Caco-2 (cell line): ENCODE measurements around the gene CACNA2D2. TPM values are rescaled to one million over a fixed set of nuclear protein-coding genes. Genes with fewer than 3 reads are reported as not detected.

Experiments used
- BruUV-seq: library from RNA; stranded (reverse); fragments of 400-500 nt; replicated peaks from 2 replicates; lab custom pipeline; 2021; lab: Mats Ljungman, UMichigan
- CTCF ChIA-PET: fragments of 300-600 bp; sonication (Branson Sonifier 250); formaldehyde crosslinking; loops from one replicate; lab custom pipeline; 2022; ENCODE audit warnings: antibody characterized with exemption; lab: Charles Lee
- POLR2A ChIA-PET: fragments of 300-600 bp; sonication (Branson Sonifier 250); formaldehyde crosslinking; loops from one replicate; lab custom pipeline; 2022; ENCODE audit warnings: antibody characterized with exemption; lab: Charles Lee
- DNase-seq, 2 experiments: peaks; one replicate each; pipeline versions ENCODE4 v3.0.0 to v3.0.0-alpha.2; 2020 to 2022
- H3K27me3 ChIP-seq: replicated peaks from 2 replicates; pipeline ENCODE4 v1.6.0; 2011; ENCODE audit warnings: low read length; ENCODE audit not compliant: control insufficient read depth, insufficient read depth
- H3K36me3 ChIP-seq: 2 replicates; pipeline ENCODE4 v1.5.1; 2011; ENCODE audit warnings: low read length; ENCODE audit not compliant: control insufficient read depth, insufficient read depth
- H3K4me1 ChIP-seq: fragments of 250-450 bp; sonication (Bioruptor Pico); 2 replicates; pipeline ENCODE4 v1.5.1; 2020; ENCODE audit warnings: mild to moderate bottlenecking
- H3K4me3 ChIP-seq: 2 replicates; pipeline ENCODE4 v1.5.1; 2011; ENCODE audit warnings: low read depth, mild to moderate bottlenecking, control low read depth, low read length
- H3K9me3 ChIP-seq: fragments of 250-450 bp; sonication (Bioruptor Pico); 2 replicates; pipeline ENCODE4 v1.5.1; 2020; ENCODE audit warnings: mild to moderate bottlenecking, moderate library complexity
- H3K27ac Mint-ChIP-seq: one replicate; pipeline ENCODE4 v1.8.0; 2022; ENCODE audit warnings: mixed read lengths; ENCODE audit not compliant: unreplicated experiment
- H3K27me3 Mint-ChIP-seq: one replicate; pipeline ENCODE4 v1.8.0; 2022; ENCODE audit warnings: mixed read lengths; ENCODE audit not compliant: insufficient read depth, unreplicated experiment
- H3K36me3 Mint-ChIP-seq: one replicate; pipeline ENCODE4 v1.8.0; 2022; ENCODE audit warnings: mild to moderate bottlenecking, mixed read lengths; ENCODE audit not compliant: insufficient read depth, unreplicated experiment
- H3K4me1 Mint-ChIP-seq: one replicate; pipeline ENCODE4 v1.8.0; 2022; ENCODE audit warnings: low read depth, mixed read lengths; ENCODE audit not compliant: unreplicated experiment
- H3K4me3 Mint-ChIP-seq: one replicate; pipeline ENCODE4 v1.8.0; 2022; ENCODE audit warnings: mild to moderate bottlenecking, moderate library complexity, mixed read lengths; ENCODE audit not compliant: unreplicated experiment
- H3K9me3 Mint-ChIP-seq: one replicate; pipeline ENCODE4 v1.8.0; 2022; ENCODE audit warnings: mixed read lengths; ENCODE audit not compliant: unreplicated experiment
- intact Hi-C: fragments of 100-400 bp; cut with micrococcal nuclease; formaldehyde crosslinking; loops from one replicate; pipeline ENCODE4 v1.10.0; 2022; ENCODE audit not compliant: unreplicated experiment
- total RNA-seq: library from RNA; stranded (reverse); gene quantifications from 2 replicates; pipeline ENCODE4 v1.2.3, GENCODE V29; 2022
- TF ChIP-seq, protein P1 (sequence below), 2 experiments: fragments of 200-600 bp in 1 of 2; IDR thresholded peaks; 1 replicate in 1 of 2; 2 replicates in 1 of 2; pipeline versions ENCODE4 v1.5.1 to v1.8.0; 2011 to 2022; ENCODE audit warnings: antibody characterized with exemption in 1 of 2, control low read depth in 1 of 2, inconsistent platforms in 1 of 2, low read depth in 1 of 2, low read length in 1 of 2, mild to moderate bottlenecking in 1 of 2, moderate library complexity in 1 of 2; ENCODE audit not compliant: insufficient read depth in 1 of 2, severe bottlenecking in 1 of 2, unreplicated experiment in 1 of 2

The CACNA2D2 gene
- total RNA-seq, 1 experiment from 2014 or later = 0.25 TPM

DNA sequence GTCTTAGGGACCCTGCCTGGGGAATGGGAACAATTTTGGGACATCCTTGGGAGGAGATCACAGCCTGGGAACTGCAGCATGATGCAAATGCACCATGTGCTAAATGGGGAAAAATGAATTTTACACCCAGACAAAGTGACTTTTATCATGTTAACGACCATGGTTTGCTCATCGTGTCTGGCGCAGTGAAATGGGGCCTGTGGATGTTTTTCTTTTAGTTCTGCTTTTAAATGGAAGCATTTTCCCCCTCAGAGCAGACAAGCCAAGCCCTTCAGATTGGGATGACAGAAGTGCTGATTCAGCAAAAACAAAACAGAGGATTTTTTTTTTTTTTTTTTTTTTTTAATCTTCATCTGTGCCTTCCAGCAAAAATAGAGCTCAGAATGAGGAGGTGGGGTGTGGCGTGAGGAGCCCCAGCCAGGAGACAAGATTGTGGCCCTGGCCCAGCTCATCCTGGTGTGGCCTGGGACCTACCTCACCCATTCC, 14.3 kb upstream of the CACNA2D2 start:
- Mint-ChIP-seq H3K4me1 (no peaks in the 10 kb centered on the region), H3K4me3 (no peak overlapping the region), H3K36me3 (no peaks in the 10 kb centered on the region), H3K27ac (no peak overlapping the region), H3K9me3 (no peaks in the 10 kb centered on the region), H3K27me3 (peaks cover 11% of the 10 kb centered on the region)
- TF ChIP-seq, protein P1, sequence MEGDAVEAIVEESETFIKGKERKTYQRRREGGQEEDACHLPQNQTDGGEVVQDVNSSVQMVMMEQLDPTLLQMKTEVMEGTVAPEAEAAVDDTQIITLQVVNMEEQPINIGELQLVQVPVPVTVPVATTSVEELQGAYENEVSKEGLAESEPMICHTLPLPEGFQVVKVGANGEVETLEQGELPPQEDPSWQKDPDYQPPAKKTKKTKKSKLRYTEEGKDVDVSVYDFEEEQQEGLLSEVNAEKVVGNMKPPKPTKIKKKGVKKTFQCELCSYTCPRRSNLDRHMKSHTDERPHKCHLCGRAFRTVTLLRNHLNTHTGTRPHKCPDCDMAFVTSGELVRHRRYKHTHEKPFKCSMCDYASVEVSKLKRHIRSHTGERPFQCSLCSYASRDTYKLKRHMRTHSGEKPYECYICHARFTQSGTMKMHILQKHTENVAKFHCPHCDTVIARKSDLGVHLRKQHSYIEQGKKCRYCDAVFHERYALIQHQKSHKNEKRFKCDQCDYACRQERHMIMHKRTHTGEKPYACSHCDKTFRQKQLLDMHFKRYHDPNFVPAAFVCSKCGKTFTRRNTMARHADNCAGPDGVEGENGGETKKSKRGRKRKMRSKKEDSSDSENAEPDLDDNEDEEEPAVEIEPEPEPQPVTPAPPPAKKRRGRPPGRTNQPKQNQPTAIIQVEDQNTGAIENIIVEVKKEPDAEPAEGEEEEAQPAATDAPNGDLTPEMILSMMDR (IDR thresholded peaks at IDR 0.05; ENCODE audit: insufficient read depth in 1 of 2, low read depth in 1 of 2, low read length in 1 of 2, severe bottlenecking in 1 of 2, unreplicated experiment in 1 of 2) = no peak
- Histone ChIP-seq H3K27me3 (no peaks in the 10 kb centered on the region; the same call in none of the 2 replicates), H3K9me3 (no peaks in the 10 kb centered on the region), H3K36me3 (no peaks in the 10 kb centered on the region), H3K4me1 (0 out of 2 replicates have a peak, but pooled peaks cover 11% of the 10 kb centered on the region), H3K4me3 (no peak overlapping the region)
- no TSS peak for BruUV-seq
- no peak for DNase-seq
- POLR2A ChIA-PET = interaction anchor here (0.6 kb wide), 2 partner anchors 81 to 168 kb away, joined by 5 to 6 read pairs; no protein-coding TSS in a partner anchor
- CTCF ChIA-PET = interaction anchor here (0.9 kb wide), 1 partner anchor 24 kb away, joined by 10 read pairs; no protein-coding TSS in a partner anchor
- intact Hi-C loops = loop anchor here (2.0 kb wide), 1 partner anchor 33 kb away; no protein-coding TSS in a partner anchor

DNA sequence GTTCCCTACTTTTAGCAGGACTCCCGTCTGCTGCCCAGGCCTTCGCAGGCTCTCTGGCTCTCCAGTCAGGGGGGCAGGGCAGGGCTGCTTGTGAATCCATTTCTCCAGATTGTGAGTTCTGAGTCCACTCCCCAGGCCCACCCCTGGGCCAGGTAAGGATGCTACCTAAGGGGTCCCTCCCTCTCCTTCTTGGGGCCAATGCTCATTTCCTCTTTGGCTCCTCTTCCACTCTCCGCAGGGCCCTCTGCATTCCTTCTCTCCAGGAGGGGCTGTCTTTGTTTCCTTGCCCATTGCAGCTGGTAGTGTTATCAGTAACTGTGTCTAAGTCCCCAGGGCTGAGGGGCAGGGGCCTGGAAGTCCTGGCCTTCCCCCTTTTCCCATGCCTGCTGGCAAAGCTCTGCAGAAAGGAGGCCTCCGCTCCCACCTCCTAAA, 13.0 kb upstream of the CACNA2D2 start:
- no peak overlapping the region for H3K4me3 Mint-ChIP-seq
- POLR2A ChIA-PET = no interaction called here
- H3K4me3 ChIP-seq = no peak overlapping the region; the same call in 1 of the 2 replicates

More for the DNA sequence above, 13.0 kb upstream of the CACNA2D2 start:
- no peaks in the 10 kb centered on the region for H3K4me1 Mint-ChIP-seq
- TF ChIP-seq, protein P1 (IDR thresholded peaks at IDR 0.05; ENCODE audit: insufficient read depth in 1 of 2, low read depth in 1 of 2, low read length in 1 of 2, severe bottlenecking in 1 of 2, unreplicated experiment in 1 of 2) = no peak
- H3K36me3 Mint-ChIP-seq = no peaks in the 10 kb centered on the region
- no peaks in the 10 kb centered on the region for H3K9me3 Mint-ChIP-seq
- no TSS peak for BruUV-seq
- no peak for DNase-seq
- peaks cover 11% of the 10 kb centered on the region for H3K27me3 Mint-ChIP-seq
- no peaks in the 10 kb centered on the region for H3K36me3 ChIP-seq
- intact Hi-C loops = no loop called here
- H3K27ac Mint-ChIP-seq = no peak overlapping the region
- H3K4me1 ChIP-seq = 0 out of 2 replicates have a peak, but pooled peaks cover 11% of the 10 kb centered on the region
- CTCF ChIA-PET = interaction anchor here (0.6 to 1.5 kb wide), 4 partner anchors 26 to 802 kb away, joined by 3 to 8 read pairs (median 3); partner anchors contain the start of genes CYB561D2 and NPRL2
- no peaks in the 10 kb centered on the region; the same call in 1 of the 2 replicates for H3K27me3 ChIP-seq
- no peaks in the 10 kb centered on the region for H3K9me3 ChIP-seq
